Liver (tissue), 9 donors: Measurements from ENCODE around the gene GRK5. TPM values are rescaled to one million over a fixed set of nuclear protein-coding genes. Genes with fewer than 3 reads are reported as not detected.

ENCODE experiments used
- DNase-seq: peaks from one replicate; pipeline ENCODE4 v3.0.0-alpha.2; 2017; ENCODE audit warnings: low spot score
- H3K27ac ChIP-seq, 2 donors: one replicate each; pipeline ENCODE4 v1.7.0; 2013; ENCODE audit warnings: inconsistent platforms in 2 of 2, low read length in 2 of 2, control low read depth in 1 of 2, low read depth in 1 of 2, mild to moderate bottlenecking in 1 of 2
- H3K27me3 ChIP-seq, 4 donors: one replicate each; pipeline versions ENCODE4 v1.6.1 to v1.7.0; 2013; ENCODE audit warnings: low read length in 3 of 4, inconsistent platforms in 1 of 4, mild to moderate bottlenecking in 1 of 4, moderate library complexity in 1 of 4; ENCODE audit not compliant: control insufficient read depth in 4 of 4, insufficient read depth in 4 of 4
- H3K36me3 ChIP-seq, 4 donors: one replicate each; pipeline versions ENCODE4 v1.6.1 to v1.7.0; 2013; ENCODE audit warnings: low read length in 3 of 4, mild to moderate bottlenecking in 3 of 4, low read depth in 1 of 4, moderate library complexity in 1 of 4; ENCODE audit not compliant: control insufficient read depth in 4 of 4, insufficient read depth in 3 of 4
- H3K4me1 ChIP-seq, 4 donors: one replicate each; pipeline versions ENCODE4 v1.6.1 to v1.7.0; 2013; ENCODE audit warnings: low read length in 3 of 4, mild to moderate bottlenecking in 3 of 4, moderate library complexity in 1 of 4; ENCODE audit not compliant: control insufficient read depth in 4 of 4, insufficient read depth in 4 of 4
- H3K4me3 ChIP-seq, 3 donors: one replicate each; pipeline versions ENCODE4 v1.6.1 to v1.7.0; 2013; ENCODE audit warnings: low read length in 3 of 3, control low read depth in 1 of 3, low read depth in 1 of 3, mild to moderate bottlenecking in 1 of 3
- H3K9ac ChIP-seq, 2 donors: one replicate each; pipeline ENCODE4 v1.7.0; 2013; ENCODE audit warnings: low read length in 2 of 2, mild to moderate bottlenecking in 2 of 2, moderate library complexity in 2 of 2, control low read depth in 1 of 2, low read depth in 1 of 2
- H3K9me3 ChIP-seq, 4 donors: one replicate each; pipeline versions ENCODE4 v1.6.1 to v1.7.0; 2013; ENCODE audit warnings: low read length in 3 of 4; ENCODE audit not compliant: control insufficient read depth in 4 of 4
- ATF3 ChIP-seq: IDR thresholded peaks from 2 replicates; pipeline ENCODE4 v1.6.1; 2016; ENCODE audit warnings: antibody characterized with exemption
- EGR1 ChIP-seq, 2 donors: IDR thresholded peaks; 2 replicates each; pipeline ENCODE4 v1.6.1; 2016 to 2018; ENCODE audit warnings: antibody characterized with exemption in 2 of 2, low read depth in 2 of 2
- FOXA1 ChIP-seq: IDR thresholded peaks from 2 replicates; pipeline ENCODE4 v1.6.1; 2016; ENCODE audit warnings: antibody characterized with exemption
- FOXA2 ChIP-seq: IDR thresholded peaks from 2 replicates; pipeline ENCODE4 v1.6.1; 2016; ENCODE audit warnings: antibody characterized with exemption
- GABPA ChIP-seq, 2 donors: IDR thresholded peaks in 1 of 2; conservative IDR thresholded peaks in 1 of 2; 2 replicates each; pipeline ENCODE4 v1.6.1; 2016; ENCODE audit warnings: antibody characterized with exemption in 2 of 2, mild to moderate bottlenecking in 1 of 2, moderate library complexity in 1 of 2
- HNF4A ChIP-seq, 2 donors: conservative IDR thresholded peaks; 2 replicates each; pipeline ENCODE4 v1.6.1; 2016; ENCODE audit warnings: antibody characterized with exemption in 2 of 2, mild to moderate bottlenecking in 2 of 2
- HNF4G ChIP-seq: IDR thresholded peaks from 2 replicates; pipeline ENCODE4 v1.6.1; 2016; ENCODE audit warnings: antibody characterized with exemption
- JUND ChIP-seq, 2 donors: IDR thresholded peaks; 2 replicates each; pipeline ENCODE4 v1.6.1; 2016; ENCODE audit warnings: antibody characterized with exemption in 2 of 2
- NR2F2 ChIP-seq: IDR thresholded peaks from 2 replicates; pipeline ENCODE4 v1.6.1; 2016; ENCODE audit warnings: antibody characterized with exemption
- RAD21 ChIP-seq, 2 donors: IDR thresholded peaks; 2 replicates each; pipeline ENCODE4 v1.6.1; 2016; ENCODE audit warnings: antibody characterized with exemption in 2 of 2, mild to moderate bottlenecking in 2 of 2
- REST ChIP-seq: IDR thresholded peaks from 2 replicates; pipeline ENCODE4 v1.6.1; 2016; ENCODE audit warnings: antibody characterized with exemption, mild to moderate bottlenecking
- RXRA ChIP-seq, 2 donors: IDR thresholded peaks; 2 replicates each; pipeline ENCODE4 v1.6.1; 2017 to 2018; ENCODE audit warnings: antibody characterized with exemption in 2 of 2, mild to moderate bottlenecking in 1 of 2
- SP1 ChIP-seq: IDR thresholded peaks from 2 replicates; pipeline ENCODE4 v1.6.1; 2018; ENCODE audit warnings: antibody characterized with exemption, mild to moderate bottlenecking
- YY1 ChIP-seq: IDR thresholded peaks from 2 replicates; pipeline ENCODE4 v1.6.1; 2016; ENCODE audit warnings: antibody characterized with exemption, mild to moderate bottlenecking
- WGBS: extraction: QIAGEN DNeasy Blood & Tissue Kit; methylation state at CpG from one replicate; pipeline ENCODE4 v1.1.7; 2013; 5-methylcytosine and 5-hydroxymethylcytosine counted together
- polyA plus RNA-seq, 2 donors: library from polyadenylated mRNA; stranded (reverse) in 1 of 2; unstranded in 1 of 2; fragments of 200-250 nt in 1 of 2; fragments of >200 nt in 1 of 2; fragmentation: Nextera tagmentation in 1 of 2; extraction: Ambion mirVana in 1 of 2; gene quantifications; one replicate each; pipeline versions ENCODE4 v1.2.1 to v1.2.3, GENCODE V29; 2013 to 2015
- total RNA-seq, 2 donors: library from RNA; depleted of rRNA; stranded (reverse); fragments of >200 nt; gene quantifications; one replicate each; pipeline ENCODE4 v1.2.3, GENCODE V29; 2014
- donor health status: healthy.
- donor health status: healthy.
- donor health status: healthy.
- donor health status: healthy.
- donor health status: healthy.

GRK5 gene
- total and polyA plus RNA-seq, 4 donors: 2.1 to 6.6 (median 5.1) TPM

GRCh38 chr10:119267384-119267783, 60.0 kb downstream of the GRK5 start:
- Histone ChIP-seq H3K9ac (no peak overlapping the region), H3K9me3 (no peaks in the 10 kb centered on the region), H3K27me3 (no peaks in the 10 kb centered on the region), H3K4me1 (peaks cover 7 to 21% (median 12%) of the 10 kb centered on the region in 4 donors), H3K36me3 (no peaks in the 10 kb centered on the region), H3K27ac (no peak overlapping the region), H3K4me3 (no peak overlapping the region)
- no peak for DNase-seq
- 93% methylated on average over 10 of the region's 10 CpGs for WGBS
- TF ChIP-seq HNF4A (conservative IDR thresholded peaks at IDR 0.05) (no peak), GABPA (IDR thresholded peaks at IDR 0.05 in 1 of 2, conservative IDR thresholded peaks at IDR 0.05 in 1 of 2) (no peak), ATF3 (no peak), RAD21 (IDR thresholded peaks at IDR 0.05) (no peak), HNF4G (no peak), FOXA2 (no peak), FOXA1 (no peak), YY1 (no peak), REST (no peak), EGR1 (IDR thresholded peaks at IDR 0.05; ENCODE audit: low read depth in 2 of 2) (no peak), SP1 (no peak), NR2F2 (no peak)

- no peak overlapping the region for H3K9ac ChIP-seq
- 91% methylated on average over 7 of the region's 7 CpGs for WGBS
Measured at GRCh38 chr10:119268428-119268827, 61.1 kb downstream of the GRK5 start.

GRCh38 chr10:119268871-119269506, 61.6 kb downstream of the GRK5 start:
- WGBS: 74% methylated on average over 11 of the region's 11 CpGs
- Histone ChIP-seq H3K9ac (no peak overlapping the region), H3K4me1 (peaks cover 7 to 21% (median 12%) of the 10 kb centered on the region in 4 donors), H3K9me3 (no peaks in the 10 kb centered on the region), H3K27ac (peak overlapping the region; percentile 44 to 55), H3K4me3 (no peak overlapping the region), H3K27me3 (no peaks in the 10 kb centered on the region), H3K36me3 (no peaks in the 10 kb centered on the region)
- no peak for DNase-seq
- TF ChIP-seq RXRA (IDR thresholded peaks at IDR 0.05) (peak in 1 of 2 donors; percentile 26), JUND (IDR thresholded peaks at IDR 0.05) (no peak)

More at GRCh38 chr10:119268428-119268827, 61.1 kb downstream of the GRK5 start:
- peak overlapping the region; percentile 21 to 44 for H3K27ac ChIP-seq
- no peaks in the 10 kb centered on the region for H3K27me3 ChIP-seq
- H3K36me3 ChIP-seq: no peaks in the 10 kb centered on the region
- DNase-seq: no peak
- peaks cover 7 to 21% (median 12%) of the 10 kb centered on the region in 4 donors for H3K4me1 ChIP-seq
- TF ChIP-seq EGR1 (IDR thresholded peaks at IDR 0.05; ENCODE audit: low read depth in 2 of 2) (no peak), RXRA (IDR thresholded peaks at IDR 0.05) (no peak), RAD21 (IDR thresholded peaks at IDR 0.05) (no peak), ATF3 (no peak)
- H3K9me3 ChIP-seq: no peaks in the 10 kb centered on the region
- H3K4me3 ChIP-seq: no peak overlapping the region
